M059J (cell line): Measurements from ENCODE around the gene MRPL19. TPM values are rescaled to one million over a fixed set of nuclear protein-coding genes. Genes with fewer than 3 reads are reported as not detected.
"Not testable (repeated sequence)": the region's sequence is repeated elsewhere in the genome, so short reads cannot be mapped to it uniquely, and the experiment has no call there.

Source experiments
- DNase-seq: peaks from one replicate; pipeline ENCODE4 v3.0.0-alpha.2; 2012; ENCODE audit warnings: low read depth
- total RNA-seq: library from RNA; depleted of rRNA; stranded (reverse); fragments of >200 nt; shearing (Covaris generic); gene quantifications from 2 replicates; pipeline ENCODE4 v1.2.3, GENCODE V29; 2014

Gene MRPL19
- total RNA-seq, 1 experiment from 2014 or later, result 71.6 TPM

- DNase-seq, result no peak
Observed at GRCh38 chr2:75667884-75668283, 21.3 kb downstream of the MRPL19 start.

- DNase-seq, result peak; percentile 8
Observed at GRCh38 chr2:75675423-75675822, 28.8 kb downstream of the MRPL19 start.

GRCh38 chr2:75675908-75676307 lies 29.3 kb downstream of the MRPL19 start:
- no peak for DNase-seq

- no peak for DNase-seq
Observed at GRCh38 chr2:75676464-75676863, 29.9 kb downstream of the MRPL19 start.

GRCh38 chr2:75679556-75679955 lies 33.0 kb downstream of the MRPL19 start:
- DNase-seq, result no peak

- no peak for DNase-seq
Observed at GRCh38 chr2:75680402-75680801, 33.8 kb downstream of the MRPL19 start.

GRCh38 chr2:75683430-75683829 lies 36.8 kb downstream of the MRPL19 start:
- DNase-seq, result not testable (repeated sequence)

- DNase-seq, result no peak
Observed at GRCh38 chr2:75688196-75688595, 41.6 kb downstream of the MRPL19 start.

GRCh38 chr2:75698918-75699317 lies 52.3 kb downstream of the MRPL19 start:
- no peak for DNase-seq

GRCh38 chr2:75702593-75702992 lies 56.0 kb downstream of the MRPL19 start:
- DNase-seq, result no peak

GRCh38 chr2:75703589-75704287 lies 57.2 kb downstream of the MRPL19 start:
- DNase-seq, result no peak

GRCh38 chr2:75705921-75706320 lies 59.3 kb downstream of the MRPL19 start:
- DNase-seq, result no peak

GRCh38 chr2:75707901-75708300 lies 61.3 kb downstream of the MRPL19 start:
- DNase-seq, result no peak

- no peak for DNase-seq
Observed at GRCh38 chr2:75709297-75709696, 62.7 kb downstream of the MRPL19 start.

GRCh38 chr2:75710220-75710576 lies 63.6 kb downstream of the MRPL19 start:
- DNase-seq, result no peak

- DNase-seq, result peak; percentile 83
Observed at GRCh38 chr2:75710577-75711253, 64.1 kb downstream of the MRPL19 start, which contains the start of gene GCFC2. GCFC2 (minus strand) TSS chr2:75710915; CDS start chr2:75710855, 60 bp downstream.

GRCh38 chr2:75711590-75711989 lies 65.0 kb downstream of the MRPL19 start:
- not testable (repeated sequence) for DNase-seq

- DNase-seq, result peak; percentile 10
Observed at GRCh38 chr2:75716406-75716805, 69.8 kb downstream of the MRPL19 start.

- DNase-seq, result no peak
Observed at GRCh38 chr2:75719616-75720015, 73.0 kb downstream of the MRPL19 start.

GRCh38 chr2:75720525-75720924 lies 73.9 kb downstream of the MRPL19 start:
- DNase-seq, result no peak

GRCh38 chr2:75722687-75723086 lies 76.1 kb downstream of the MRPL19 start:
- DNase-seq, result no peak

GRCh38 chr2:75728614-75729419 lies 82.2 kb downstream of the MRPL19 start:
- DNase-seq, result no peak

GRCh38 chr2:75729861-75730260 lies 83.3 kb downstream of the MRPL19 start:
- DNase-seq, result no peak
